ENCODE measurements around the gene SUPT3H. TPM values are rescaled to one million over a fixed set of nuclear protein-coding genes. Genes with fewer than 3 reads are reported as not detected.
"Not testable (repeated sequence)": the region's sequence is repeated elsewhere in the genome, so short reads cannot be mapped to it uniquely, and the experiment has no call there.

SUPT3H gene
- total RNA-seq, 1 donor from 2014 or later: 5.0 TPM

- no peak for DNase-seq (ENCODE audit: low spot score)
These were observed 192.8 kb downstream of the SUPT3H start for GRCh38 chr6:45184937-45185336.

- no peak for DNase-seq (ENCODE audit: low spot score)
These were observed 193.7 kb downstream of the SUPT3H start for GRCh38 chr6:45184040-45184439.

- DNase-seq (ENCODE audit: low spot score): not testable (repeated sequence)
These were observed 201.4 kb downstream of the SUPT3H start for GRCh38 chr6:45176373-45176772.

DNA sequence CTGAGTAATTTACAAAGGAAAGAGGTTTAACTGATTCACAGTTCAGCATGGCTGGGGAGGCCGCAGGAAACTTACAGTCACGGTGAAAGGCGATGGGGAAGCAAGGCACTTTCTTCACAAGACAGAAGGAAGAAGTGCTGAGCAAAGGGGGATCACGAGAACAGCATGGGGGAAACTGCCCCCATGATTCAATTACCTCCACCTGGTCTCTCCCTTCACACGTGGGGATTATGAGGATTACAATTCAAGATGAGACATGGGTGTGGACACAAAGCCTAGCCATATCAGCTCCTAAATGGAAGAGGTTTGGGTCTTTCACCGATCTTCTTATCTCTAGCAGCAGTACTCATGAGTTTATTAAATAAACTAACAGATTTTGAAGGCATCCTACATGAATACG is 202.5 kb downstream of the SUPT3H start:
- no peak for DNase-seq (ENCODE audit: low spot score)

GRCh38 chr6:45174045-45174444 is 203.7 kb downstream of the SUPT3H start:
- no peak for DNase-seq (ENCODE audit: low spot score)

GRCh38 chr6:45171380-45171779 is 206.4 kb downstream of the SUPT3H start:
- DNase-seq (ENCODE audit: low spot score): no peak

- no peak for DNase-seq (ENCODE audit: low spot score)
These were observed 207.4 kb downstream of the SUPT3H start for GRCh38 chr6:45170309-45170708.

DNA sequence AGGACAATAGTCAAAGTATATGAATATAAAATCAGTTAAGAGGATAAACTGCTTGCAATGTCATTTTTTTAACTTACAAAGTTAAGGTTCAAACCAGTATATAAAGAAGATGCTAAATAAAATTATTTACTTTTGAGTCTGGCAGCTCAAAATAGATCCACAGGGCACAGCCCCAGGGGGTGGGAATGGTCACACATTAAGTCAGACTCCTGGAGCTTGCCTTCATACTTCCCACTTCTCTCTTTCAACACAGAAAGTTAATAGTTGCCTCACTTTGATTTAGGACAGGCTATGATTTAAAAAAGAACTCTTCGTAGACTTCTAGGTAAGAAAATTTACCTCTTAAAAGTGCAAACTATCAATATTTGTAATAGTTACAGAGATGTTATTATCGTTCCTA is 207.9 kb downstream of the SUPT3H start:
- no peak for DNase-seq (ENCODE audit: low spot score)

DNA sequence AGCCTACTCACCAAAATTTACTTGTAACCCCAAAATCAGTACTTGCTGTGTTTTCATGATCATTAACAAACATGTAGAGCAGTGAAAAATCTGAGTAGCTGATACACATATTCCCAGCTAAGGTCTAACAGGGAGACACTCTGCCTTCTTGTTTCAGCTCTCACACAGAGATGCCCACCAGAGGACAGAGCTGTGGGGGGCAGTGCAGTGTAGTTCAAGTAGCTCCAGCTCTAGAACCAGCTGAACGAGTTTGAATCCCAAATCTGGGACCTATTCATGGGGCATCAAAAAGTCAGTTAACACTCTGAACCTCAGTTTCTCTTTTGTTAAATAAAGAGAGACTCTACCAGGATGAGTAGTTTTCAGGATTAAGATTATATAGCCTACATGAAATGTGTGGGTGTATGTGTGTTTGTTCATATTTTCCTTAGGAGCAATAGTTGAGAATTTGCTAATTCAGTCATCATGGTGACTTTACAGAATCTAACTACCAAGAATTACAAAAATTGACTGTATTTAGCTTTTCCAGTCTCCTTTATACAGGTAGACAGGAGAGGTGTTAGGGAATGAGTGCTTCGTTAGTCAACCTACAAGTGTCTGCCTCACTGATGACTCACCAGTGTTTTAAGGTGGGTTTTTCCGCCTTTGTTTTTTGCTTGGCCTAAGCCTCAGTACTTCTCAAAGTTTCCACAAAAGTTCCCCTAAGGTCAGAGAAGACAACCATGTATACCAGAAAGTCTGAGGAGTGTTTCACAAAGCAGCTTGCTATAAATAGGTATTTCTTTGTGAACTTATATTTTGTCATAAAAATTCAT is 213.6 kb downstream of the SUPT3H start:
- DNase-seq (ENCODE audit: low spot score): no peak

DNA sequence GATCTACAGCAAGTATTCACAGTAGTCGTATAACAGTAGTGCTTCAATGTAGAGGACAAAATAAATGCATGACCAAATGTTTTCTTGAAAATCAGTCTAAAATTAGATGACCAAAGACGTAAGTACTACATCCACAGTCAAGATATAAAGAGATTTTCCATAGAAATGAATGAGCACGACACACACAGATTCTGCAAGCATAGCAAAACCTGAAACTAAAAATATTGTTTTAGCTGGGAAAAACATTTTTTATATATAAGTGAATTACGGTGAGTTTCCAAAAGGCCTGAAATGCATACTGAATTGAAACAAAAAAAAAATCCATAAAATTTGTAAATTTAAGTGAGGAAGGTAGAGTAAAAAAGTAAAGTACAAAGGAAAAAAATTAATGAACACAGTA is 217.4 kb downstream of the SUPT3H start:
- DNase-seq (ENCODE audit: low spot score): no peak

GRCh38 chr6:45156075-45156474 is 221.7 kb downstream of the SUPT3H start:
- no peak for DNase-seq (ENCODE audit: low spot score)

DNA sequence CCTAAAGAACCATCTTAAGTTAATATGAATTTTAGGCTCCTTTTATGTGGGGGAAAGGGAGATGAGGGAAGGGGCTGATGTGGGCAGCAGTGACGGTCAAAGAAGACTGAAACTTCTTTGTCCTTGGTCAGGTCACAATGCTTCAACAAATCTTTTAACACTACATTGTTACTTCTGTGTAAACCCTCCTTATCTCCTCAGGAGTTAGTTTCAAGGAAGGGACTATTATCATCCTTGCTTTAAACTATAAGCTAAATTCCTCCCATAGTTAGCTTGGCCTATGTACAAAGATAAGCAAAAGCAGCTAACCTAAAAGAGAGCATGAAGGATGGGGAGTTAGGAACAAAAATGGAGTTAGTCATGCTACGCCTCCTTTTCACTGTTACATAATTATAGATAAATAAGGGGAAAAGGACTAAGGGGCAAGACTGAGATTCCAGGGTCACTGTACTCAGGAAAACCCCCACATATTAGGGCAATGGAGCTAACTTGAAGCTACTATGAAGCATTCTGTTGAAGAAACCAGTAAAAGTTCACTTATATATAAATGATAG is 222.3 kb downstream of the SUPT3H start:
- DNase-seq (ENCODE audit: low spot score): no peak

- DNase-seq (ENCODE audit: low spot score): no peak
These were observed 223.1 kb downstream of the SUPT3H start for GRCh38 chr6:45154679-45155078.

GRCh38 chr6:45148711-45149341 is 228.9 kb downstream of the SUPT3H start:
- no peak for DNase-seq (ENCODE audit: low spot score)

DNA sequence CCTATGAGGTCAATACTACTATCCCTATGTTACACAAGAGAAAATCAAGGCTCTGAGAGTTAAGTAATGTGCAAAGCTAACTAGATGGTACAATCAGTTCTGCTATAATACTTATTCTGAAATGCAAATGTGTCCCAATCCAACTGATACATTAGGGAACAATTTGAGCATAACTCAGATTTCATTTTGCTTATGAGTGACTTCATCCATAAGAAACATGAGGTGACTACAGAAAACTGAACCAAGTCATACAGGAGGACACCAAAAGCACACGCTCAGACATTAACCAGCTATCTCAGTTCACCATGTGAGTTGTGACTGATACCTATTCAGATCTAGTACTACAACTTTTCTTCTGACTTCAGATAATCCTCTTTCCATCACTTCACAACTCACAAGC is 229.5 kb downstream of the SUPT3H start:
- no peak for DNase-seq (ENCODE audit: low spot score)

- DNase-seq (ENCODE audit: low spot score): not testable (repeated sequence)
These were observed 232.1 kb downstream of the SUPT3H start for GRCh38 chr6:45145658-45146057.

DNA sequence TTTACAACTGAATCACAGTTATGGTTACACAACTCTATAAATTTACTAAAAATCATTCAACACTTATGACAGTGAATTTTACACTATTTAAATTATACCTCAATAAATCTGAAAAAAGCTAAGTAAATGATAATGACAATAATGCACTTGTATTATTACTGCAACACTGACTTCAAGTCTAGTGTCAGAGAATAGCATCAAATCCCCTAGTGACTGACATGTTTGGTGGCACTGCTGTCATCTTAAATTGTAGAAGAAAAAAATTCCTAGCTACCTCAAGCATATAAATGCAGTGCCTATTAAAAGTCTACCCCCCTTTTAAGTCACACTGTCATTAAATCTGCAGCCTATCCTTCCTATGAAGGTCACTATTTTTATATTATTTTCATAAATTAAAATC is 239.0 kb downstream of the SUPT3H start:
- no peak for DNase-seq (ENCODE audit: low spot score)

DNA sequence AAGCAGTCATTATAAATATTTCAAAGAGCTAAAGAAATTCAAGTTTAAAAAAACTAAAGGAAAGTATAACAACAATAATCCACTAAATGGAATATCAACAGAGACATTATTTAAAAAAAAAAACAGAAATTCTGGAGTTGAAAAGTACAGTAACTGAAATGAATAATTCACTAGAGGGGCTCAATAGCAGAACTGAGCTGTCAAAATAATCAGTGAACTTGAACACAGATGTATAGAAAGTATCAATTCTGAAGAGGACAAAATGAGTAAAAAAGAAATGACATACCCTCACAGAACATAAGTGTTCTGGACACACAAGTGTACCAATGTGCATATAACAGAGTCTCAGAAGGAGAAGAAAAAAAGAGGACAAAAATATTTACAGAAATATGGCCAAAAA is 241.2 kb downstream of the SUPT3H start:
- DNase-seq (ENCODE audit: low spot score): no peak

DNA sequence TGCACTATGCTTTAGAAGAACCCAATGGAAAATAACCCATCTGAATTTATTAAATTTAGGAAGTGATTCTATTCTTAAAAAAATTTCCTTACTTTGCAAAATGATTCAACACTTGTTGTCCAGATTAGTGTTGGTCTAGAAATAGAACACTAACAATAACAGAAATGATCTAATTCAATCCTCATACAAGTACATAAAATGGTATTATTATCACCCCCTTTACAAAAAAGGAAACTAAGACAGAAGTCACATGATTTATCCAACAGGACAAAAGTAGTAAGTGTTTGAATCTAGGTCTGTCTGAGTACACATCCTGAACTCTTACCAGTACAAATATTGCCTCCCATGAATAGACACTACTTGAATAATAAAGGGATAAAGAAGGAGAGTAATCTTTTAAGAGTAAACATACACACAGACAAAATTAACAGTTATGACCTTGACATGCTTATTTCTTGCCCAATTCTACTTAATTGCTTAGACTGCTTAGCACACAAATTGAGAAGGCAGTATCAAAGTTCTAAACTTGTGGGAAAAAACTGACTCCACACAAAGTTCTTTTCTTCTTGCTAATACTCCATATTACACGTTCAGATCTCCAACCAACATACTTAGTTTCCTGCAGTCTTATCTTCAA is 245.0 kb downstream of the SUPT3H start:
- DNase-seq (ENCODE audit: low spot score): no peak

DNA sequence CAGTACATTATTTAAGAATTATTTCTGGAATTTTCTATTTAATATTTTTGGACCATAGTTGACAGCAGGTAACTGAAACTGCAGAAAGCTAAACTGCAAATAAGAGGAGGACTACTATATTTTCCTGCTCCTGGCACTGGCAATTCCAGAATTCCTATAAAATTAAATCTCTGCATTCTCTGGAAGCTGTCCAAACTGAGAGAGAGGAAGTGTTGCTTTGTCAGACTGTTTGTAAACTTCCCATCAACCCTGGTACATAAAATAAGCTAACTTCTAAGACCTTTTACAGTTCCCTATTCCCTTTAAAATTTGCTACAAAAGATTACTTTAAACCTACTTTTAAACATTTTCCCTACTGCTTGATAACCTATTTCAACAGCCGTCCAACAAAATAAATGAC is 245.7 kb downstream of the SUPT3H start:
- no peak for DNase-seq (ENCODE audit: low spot score)

DNA sequence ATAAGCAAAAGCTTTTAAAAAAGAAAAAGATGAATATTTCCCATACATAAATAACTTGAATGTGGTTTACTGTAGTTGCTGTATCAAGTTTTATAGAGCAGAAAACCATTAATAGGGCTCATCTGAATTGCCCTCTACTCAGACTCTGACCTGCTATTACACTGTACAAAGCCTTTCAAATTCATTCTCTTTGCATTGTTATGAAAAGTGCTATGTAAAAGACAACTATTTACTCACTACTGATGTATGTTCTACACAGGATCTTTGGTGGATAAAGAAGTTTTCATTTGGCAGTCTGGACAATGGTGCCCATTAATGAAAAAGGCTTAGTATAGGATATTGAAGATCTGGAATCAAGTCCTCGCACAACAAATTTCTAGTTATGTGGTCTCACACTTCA is 248.7 kb downstream of the SUPT3H start:
- DNase-seq (ENCODE audit: low spot score): no peak

DNA sequence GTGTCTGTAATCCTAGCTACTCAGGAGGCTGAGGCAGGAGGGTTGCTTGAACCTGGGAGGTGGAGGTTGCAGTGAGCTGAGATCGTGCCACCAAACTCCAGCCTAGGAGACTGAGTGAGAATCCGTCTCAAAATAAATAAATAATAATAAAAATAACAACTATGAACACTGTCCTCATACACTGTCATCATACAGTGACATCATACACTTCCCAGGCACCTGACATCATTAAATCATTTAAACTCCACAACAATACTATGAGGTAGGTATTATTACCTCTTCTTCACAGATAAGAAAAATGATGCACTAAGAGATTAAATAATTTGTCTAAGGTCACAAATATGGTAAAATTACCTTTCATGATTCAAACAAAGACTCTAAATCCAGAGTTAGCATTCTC is 250.5 kb downstream of the SUPT3H start:
- no peak for DNase-seq (ENCODE audit: low spot score)
